ENCODE results near the gene POLR2I. TPM values are rescaled to one million over a fixed set of nuclear protein-coding genes. Genes with fewer than 3 reads are reported as not detected.

Gene POLR2I
- total and polyA plus RNA-seq, 2 experiments from 2014 or later, result 64.5 to 229 TPM

DNA sequence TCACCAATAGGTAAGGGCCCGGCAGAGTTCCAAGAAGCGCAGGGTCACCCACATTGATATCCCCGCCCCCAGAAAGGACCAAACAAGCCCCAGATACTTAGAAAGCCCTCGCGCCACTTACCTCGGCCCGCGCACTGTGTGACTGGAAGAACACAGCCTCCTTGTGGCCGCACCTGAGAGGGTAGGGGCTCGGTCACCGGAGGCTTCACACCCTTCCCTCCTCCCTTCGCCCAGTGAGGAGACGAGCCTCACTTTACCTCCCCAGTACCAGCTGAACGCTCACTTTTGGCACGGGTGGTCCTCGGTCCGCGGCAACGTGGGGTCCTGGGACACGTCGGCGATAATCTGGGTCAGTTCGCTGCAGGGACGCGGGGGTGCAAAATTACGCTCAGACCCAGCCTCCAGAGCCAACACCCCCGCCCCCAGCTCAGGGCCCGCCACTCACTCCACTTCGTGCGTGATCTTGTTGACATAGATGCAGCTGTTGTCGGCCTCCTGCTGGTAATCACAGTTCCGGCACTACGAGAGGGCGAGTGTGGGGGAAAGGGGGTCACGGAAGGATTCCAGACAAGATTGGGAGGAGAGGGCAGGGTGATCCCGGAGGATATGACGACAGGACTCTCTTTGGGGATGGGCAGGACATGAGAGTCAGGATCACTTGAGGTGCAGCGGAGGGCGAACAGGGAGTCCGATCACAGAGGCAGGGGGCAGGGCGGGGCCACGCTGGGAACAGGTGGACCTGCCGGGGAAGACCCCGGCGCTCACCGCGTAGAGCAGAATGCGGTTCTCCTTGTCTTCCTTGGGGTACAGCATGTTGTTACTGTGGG lies 568 bp downstream of the POLR2I start:
- DNase-seq (ENCODE audit: low read depth in 1 of 2, low spot score in 1 of 2), result peak; percentile 18 to 43
- TF ChIP-seq, protein P1, sequence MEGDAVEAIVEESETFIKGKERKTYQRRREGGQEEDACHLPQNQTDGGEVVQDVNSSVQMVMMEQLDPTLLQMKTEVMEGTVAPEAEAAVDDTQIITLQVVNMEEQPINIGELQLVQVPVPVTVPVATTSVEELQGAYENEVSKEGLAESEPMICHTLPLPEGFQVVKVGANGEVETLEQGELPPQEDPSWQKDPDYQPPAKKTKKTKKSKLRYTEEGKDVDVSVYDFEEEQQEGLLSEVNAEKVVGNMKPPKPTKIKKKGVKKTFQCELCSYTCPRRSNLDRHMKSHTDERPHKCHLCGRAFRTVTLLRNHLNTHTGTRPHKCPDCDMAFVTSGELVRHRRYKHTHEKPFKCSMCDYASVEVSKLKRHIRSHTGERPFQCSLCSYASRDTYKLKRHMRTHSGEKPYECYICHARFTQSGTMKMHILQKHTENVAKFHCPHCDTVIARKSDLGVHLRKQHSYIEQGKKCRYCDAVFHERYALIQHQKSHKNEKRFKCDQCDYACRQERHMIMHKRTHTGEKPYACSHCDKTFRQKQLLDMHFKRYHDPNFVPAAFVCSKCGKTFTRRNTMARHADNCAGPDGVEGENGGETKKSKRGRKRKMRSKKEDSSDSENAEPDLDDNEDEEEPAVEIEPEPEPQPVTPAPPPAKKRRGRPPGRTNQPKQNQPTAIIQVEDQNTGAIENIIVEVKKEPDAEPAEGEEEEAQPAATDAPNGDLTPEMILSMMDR (IDR thresholded peaks at IDR 0.05; ENCODE audit: low read depth, low read length), result no peak
- H3K4me3 ChIP-seq, result peak overlapping the region; percentile 70
- H3K4me1 ChIP-seq (ENCODE audit: low read depth), result no peaks in the 10 kb centered on the region
- H3K9me3 ChIP-seq (ENCODE audit: low read depth), result no peaks in the 10 kb centered on the region
- peak overlapping the region; percentile 71 for H3K27ac ChIP-seq
- H3K27me3 ChIP-seq, result no peaks in the 10 kb centered on the region
- H3K36me3 ChIP-seq, result peaks cover 5% of the 10 kb centered on the region

DNA sequence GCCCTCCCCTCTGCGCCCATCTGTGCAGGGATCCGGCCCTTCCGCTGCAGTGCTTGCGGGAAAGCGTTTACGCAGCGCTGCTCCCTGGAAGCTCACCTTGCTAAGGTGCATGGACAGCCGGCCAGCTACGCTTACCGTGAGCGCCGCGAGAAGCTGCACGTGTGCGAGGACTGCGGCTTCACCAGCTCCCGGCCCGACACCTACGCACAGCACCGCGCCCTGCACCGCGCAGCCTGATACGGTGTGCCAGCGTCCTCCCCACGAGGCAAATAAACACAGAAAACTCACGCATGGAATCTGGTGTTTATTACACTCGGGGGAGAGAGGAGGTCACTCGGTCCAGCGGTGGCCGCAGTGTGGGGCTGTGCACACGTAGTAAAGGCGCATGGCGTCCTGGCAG lies 1.2 kb downstream of the POLR2I start:
- H3K4me3 ChIP-seq, result no peak overlapping the region
- no peak for DNase-seq (ENCODE audit: low read depth in 1 of 2, low spot score in 1 of 2)
- H3K27me3 ChIP-seq, result no peaks in the 10 kb centered on the region

DNA sequence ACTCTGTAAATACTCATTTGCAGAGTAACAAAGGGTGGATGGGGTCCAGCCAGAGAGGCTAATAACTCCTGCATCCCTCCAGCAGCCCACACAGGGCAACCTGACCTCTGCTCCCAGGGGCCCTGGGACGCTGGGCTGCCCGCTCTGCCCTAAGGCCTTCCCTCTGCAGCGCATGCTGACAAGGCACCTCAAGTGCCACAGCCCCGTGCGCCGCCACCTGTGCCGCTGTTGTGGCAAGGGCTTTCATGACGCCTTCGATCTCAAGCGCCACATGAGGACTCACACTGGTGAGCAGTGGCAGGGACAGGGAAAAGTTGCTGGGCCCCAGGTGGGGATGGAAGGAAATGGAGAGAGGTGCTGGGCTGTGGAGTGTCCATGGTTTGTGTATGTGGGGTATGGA lies 2.0 kb downstream of the POLR2I start:
- Histone ChIP-seq H3K36me3 (peaks cover 4% of the 10 kb centered on the region), H3K27me3 (no peaks in the 10 kb centered on the region), H3K27ac (no peak overlapping the region), H3K4me1 (ENCODE audit: low read depth) (no peaks in the 10 kb centered on the region), H3K4me3 (no peak overlapping the region), H3K9me3 (ENCODE audit: low read depth) (no peaks in the 10 kb centered on the region)
- DNase-seq (ENCODE audit: low read depth in 1 of 2, low spot score in 1 of 2), result no peak
- TF ChIP-seq, protein P1 (IDR thresholded peaks at IDR 0.05; ENCODE audit: low read depth, low read length), result no peak

More for the DNA sequence above, 1.2 kb downstream of the POLR2I start:
- TF ChIP-seq, protein P1 (IDR thresholded peaks at IDR 0.05; ENCODE audit: low read depth, low read length), result no peak
- H3K27ac ChIP-seq, result no peak overlapping the region
- peaks cover 4% of the 10 kb centered on the region for H3K36me3 ChIP-seq
- H3K9me3 ChIP-seq (ENCODE audit: low read depth), result no peaks in the 10 kb centered on the region
- no peaks in the 10 kb centered on the region for H3K4me1 ChIP-seq (ENCODE audit: low read depth)

DNA sequence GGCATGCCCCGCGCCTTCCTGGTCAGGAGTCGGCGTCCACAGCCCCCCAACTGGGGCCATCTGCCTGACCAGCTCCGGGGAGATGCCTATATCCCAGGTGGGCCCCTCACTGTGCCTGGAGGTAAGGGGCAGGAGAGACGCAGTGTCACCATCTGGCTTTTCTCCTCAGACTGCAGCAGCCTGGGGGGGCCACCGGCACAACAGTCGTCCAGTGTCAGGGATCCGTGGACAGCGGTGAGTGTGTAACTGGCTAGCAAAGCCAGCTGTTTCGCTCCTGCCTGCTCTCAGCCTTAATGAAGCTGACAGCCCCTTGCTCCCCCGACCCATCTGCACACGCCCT lies 3.5 kb downstream of the POLR2I start:
- Histone ChIP-seq H3K27me3 (no peaks in the 10 kb centered on the region), H3K9me3 (ENCODE audit: low read depth) (no peaks in the 10 kb centered on the region), H3K4me1 (ENCODE audit: low read depth) (no peaks in the 10 kb centered on the region), H3K27ac (no peak overlapping the region), H3K4me3 (no peak overlapping the region), H3K36me3 (peaks cover 7% of the 10 kb centered on the region)
- TF ChIP-seq, protein P1 (IDR thresholded peaks at IDR 0.05; ENCODE audit: low read depth, low read length), result no peak
- DNase-seq (ENCODE audit: low read depth in 1 of 2, low spot score in 1 of 2), result no peak

GRCh38 chr19:36110487-36111199 lies 4.0 kb downstream of the POLR2I start, which contains the start of gene OVOL3:
TSS of gene OVOL3 (plus strand) at chr19:36111143. CDS start at chr19:36111203, 60 bp downstream.
- Histone ChIP-seq H3K4me3 (no peak within 1 kb of the TSS), H3K9me3 (ENCODE audit: low read depth) (no peaks in the 10 kb centered on the region), H3K4me1 (ENCODE audit: low read depth) (no peaks in the 10 kb centered on the region), H3K27ac (no peak within 1 kb of the TSS), H3K36me3 (peaks cover 7% of the 10 kb centered on the region), H3K27me3 (no peaks in the 10 kb centered on the region)
- DNase-seq (ENCODE audit: low read depth in 1 of 2, low spot score in 1 of 2), result no peak
- TF ChIP-seq, protein P1 (IDR thresholded peaks at IDR 0.05; ENCODE audit: low read depth, low read length), result no peak

All from cardiac muscle cell (in vitro differentiated cells and primary cell).